Endothelial cell of umbilical vein (primary cell): Measurements from ENCODE around the gene NFKB1. TPM values are rescaled to one million over a fixed set of nuclear protein-coding genes. Genes with fewer than 3 reads are reported as not detected.

Source experiments
- BruUV-seq: library from RNA; stranded (reverse); fragments of 400-500 nt; replicated peaks from 2 replicates; lab custom pipeline; 2021; lab: Mats Ljungman, UMichigan
- CTCF ChIA-PET: fragments of 300-600, 350-600 bp; sonication (Branson Sonifier 250); formaldehyde crosslinking; loops from one replicate; lab custom pipeline; 2021; ENCODE audit warnings: antibody characterized with exemption, inconsistent platforms; lab: Charles Lee
- POLR2A ChIA-PET: fragments of 300-600, 350-600 bp; sonication (Branson Sonifier 250); formaldehyde crosslinking; loops from one replicate; lab custom pipeline; 2021; ENCODE audit warnings: antibody characterized with exemption, inconsistent platforms; lab: Charles Lee
- DNase-seq: peaks from one replicate; pipeline ENCODE4 v3.0.0-alpha.2; 2011; ENCODE audit warnings: low read depth, low spot score
- FAIRE-seq: peaks from 2 replicates; lab custom pipeline; 2011; peaks lifted over from hg19 to GRCh38; lab: Jason Lieb, UNC
- H2AFZ ChIP-seq: 2 replicates; pipeline ENCODE4 v1.6.0; 2012; ENCODE audit warnings: low read depth, low read length, control low read depth, inconsistent platforms
- H3K27ac ChIP-seq: 2 replicates; pipeline ENCODE4 v1.5.1; 2011; ENCODE audit warnings: low read depth, mild to moderate bottlenecking, control low read depth, low read length, moderate library complexity; ENCODE audit not compliant: insufficient read depth
- H3K27me3 ChIP-seq, 2 experiments: 2 replicates each; pipeline versions ENCODE4 v1.6.0 to v1.6.1; 2011; ENCODE audit warnings: low read length in 2 of 2, mixed read lengths in 1 of 2; ENCODE audit not compliant: control insufficient read depth in 2 of 2, insufficient read depth in 2 of 2
- H3K36me3 ChIP-seq, 2 experiments: 2 replicates in 1 of 2; 3 replicates in 1 of 2; pipeline ENCODE4 v1.5.1; 2011; ENCODE audit warnings: low read length in 2 of 2, mild to moderate bottlenecking in 1 of 2, moderate library complexity in 1 of 2; ENCODE audit not compliant: control insufficient read depth in 2 of 2, insufficient read depth in 2 of 2; ENCODE audit errors: extremely low read depth in 1 of 2
- H3K4me1 ChIP-seq: 3 replicates; pipeline ENCODE4 v1.5.1; 2011; ENCODE audit warnings: mild to moderate bottlenecking, low read length; ENCODE audit not compliant: control insufficient read depth, insufficient read depth; ENCODE audit errors: extremely low read depth
- H3K4me2 ChIP-seq: 2 replicates; pipeline ENCODE4 v1.6.1; 2011; ENCODE audit warnings: low read length, control low read depth, mixed read lengths; ENCODE audit not compliant: insufficient read depth
- H3K4me3 ChIP-seq, 3 experiments: fragments of 200-600 bp in 1 of 3; sonication (generic), shearing (Covaris generic) in 1 of 3; replicated peaks in 1 of 3; 2 replicates each; pipeline ENCODE4 v1.5.1; 2011 to 2016; ENCODE audit warnings: control low read depth in 3 of 3, low read length in 3 of 3, mild to moderate bottlenecking in 2 of 3, inconsistent platforms in 1 of 3, low read depth in 1 of 3, moderate library complexity in 1 of 3; ENCODE audit not compliant: insufficient read depth in 1 of 3
- H3K79me2 ChIP-seq: 2 replicates; pipeline ENCODE4 v1.6.0; 2012; ENCODE audit warnings: low read length, inconsistent platforms; ENCODE audit not compliant: control insufficient read depth, insufficient read depth
- H3K9ac ChIP-seq: replicated peaks from 2 replicates; pipeline ENCODE3; 2011; ENCODE audit warnings: low read length, control low read depth; ENCODE audit not compliant: insufficient read depth; ENCODE audit errors: extremely low read depth
- H3K9me1 ChIP-seq: replicated peaks from 3 replicates; pipeline ENCODE4 v1.6.0; 2011; ENCODE audit warnings: mild to moderate bottlenecking, low read length; ENCODE audit not compliant: control insufficient read depth, insufficient read depth; ENCODE audit errors: extremely low read depth
- H3K9me3 ChIP-seq: replicated peaks from 2 replicates; pipeline ENCODE4 v1.5.1; 2012; ENCODE audit warnings: low read length, inconsistent platforms; ENCODE audit not compliant: control insufficient read depth, insufficient read depth
- H4K20me1 ChIP-seq: replicated peaks from 2 replicates; pipeline ENCODE3; 2011; ENCODE audit warnings: mild to moderate bottlenecking, low read length; ENCODE audit not compliant: control insufficient read depth, insufficient read depth; ENCODE audit errors: extremely low read depth
- CTCF ChIP-seq, 2 donors: IDR thresholded peaks; 1 replicate in 1 of 2; 2 replicates in 1 of 2; pipeline ENCODE4 v1.5.1; 2011; ENCODE audit warnings: low read length in 2 of 2, mild to moderate bottlenecking in 2 of 2, moderate library complexity in 2 of 2, control low read depth in 1 of 2, inconsistent platforms in 1 of 2, low read depth in 1 of 2; ENCODE audit not compliant: insufficient read depth in 1 of 2; ENCODE audit errors: extremely low read depth in 1 of 2
- EZH2 ChIP-seq: IDR thresholded peaks from 2 replicates; pipeline ENCODE4 v1.6.1; 2012; ENCODE audit warnings: borderline replicate concordance, low read depth, mild to moderate bottlenecking, moderate library complexity, low read length, inconsistent platforms; ENCODE audit not compliant: severe bottlenecking
- GATA2 ChIP-seq: IDR thresholded peaks from 2 replicates; pipeline ENCODE4 v1.7.0; 2011; ENCODE audit warnings: low read depth, mild to moderate bottlenecking, moderate library complexity, mixed read lengths, low read length; ENCODE audit not compliant: insufficient read length, insufficient read depth
- MAX ChIP-seq: IDR thresholded peaks from 2 replicates; pipeline ENCODE4 v1.6.1; 2011; ENCODE audit not compliant: insufficient read depth, insufficient read length
- MYC ChIP-seq: IDR thresholded peaks from one replicate; pipeline ENCODE4 v1.6.1; 2011; ENCODE audit warnings: mild to moderate bottlenecking, low read depth, low read length
- POLR2A ChIP-seq: IDR thresholded peaks from 2 replicates; pipeline ENCODE4 v1.6.1; 2012; ENCODE audit warnings: low read depth, mild to moderate bottlenecking, control low read depth, low read length
- POLR2AphosphoS5 ChIP-seq: IDR thresholded peaks from 2 replicates; pipeline ENCODE4 v1.6.1; 2012; ENCODE audit warnings: low read depth, mild to moderate bottlenecking, control low read depth, low read length, moderate library complexity; ENCODE audit not compliant: insufficient read depth
- dilution Hi-C: fragments of 300-500 bp; cut with MboI; formaldehyde crosslinking; loops from one replicate; pipeline ENCODE4 v1.15.0; 2019; ENCODE audit warnings: low sequenced_read_pairs; ENCODE audit not compliant: extremely low pct_ligation_motif_present
- intact Hi-C: fragments of 100-400 bp; cut with micrococcal nuclease; formaldehyde crosslinking; loops from one replicate; pipeline ENCODE4 v1.10.0; 2022
- polyA plus RNA-seq, 4 experiments: library from polyadenylated mRNA; depleted of rRNA in 3 of 4; stranded (reverse) in 3 of 4; unstranded in 1 of 4; fragments of >200 nt; gene quantifications; 2 replicates each; pipeline versions ENCODE4 v1.2.1 to v1.2.3, GENCODE V29; 2011 to 2012; ENCODE audit warnings: missing spikeins in 1 of 4
- total RNA-seq: library from RNA; stranded (reverse); gene quantifications from 2 replicates; pipeline ENCODE4 v1.2.3, GENCODE V29; 2021

Gene NFKB1
- total and polyA plus RNA-seq, 2 donors (not counting 3 experiments of a cell fraction or from before 2014, with no cell fraction given): 21.3 to 41.4 TPM

GRCh38 chr4:102472441-102473013 is 28.6 kb upstream of the NFKB1 start:
- ChIA-PET CTCF (no interaction called here), POLR2A (no interaction called here)
- Histone ChIP-seq H3K4me3 (no peak overlapping the region), H3K27ac (no peak overlapping the region), H3K4me1 (peaks cover 13% of the 10 kb centered on the region), H2AFZ (no peak overlapping the region), H3K9ac (no peak overlapping the region), H3K36me3 (no peaks in the 10 kb centered on the region), H3K27me3 (peaks cover 0 to 9% of the 10 kb centered on the region in 2 experiments), H4K20me1 (no peaks in the 10 kb centered on the region), H3K9me3 (no peaks in the 10 kb centered on the region), H3K79me2 (no peaks in the 10 kb centered on the region), H3K4me2 (no peak overlapping the region), H3K9me1 (no peaks in the 10 kb centered on the region)
- no peak for DNase-seq
- BruUV-seq: no TSS peak
- intact Hi-C loops: no loop called here
- no peak for FAIRE-seq
- TF ChIP-seq CTCF (IDR thresholded peaks at IDR 0.05; ENCODE audit: extremely low read depth in 1 of 2, insufficient read depth in 1 of 2, low read depth in 1 of 2, low read length in 2 of 2) (no peak), POLR2A (no peak), EZH2 (no peak), POLR2AphosphoS5 (no peak), MYC (no peak), GATA2 (no peak), MAX (no peak)
- dilution Hi-C loops: no loop called here
